K562 (cell line): ENCODE results near the gene ZFYVE28. TPM values are rescaled to one million over a fixed set of nuclear protein-coding genes. Genes with fewer than 3 reads are reported as not detected.

Experiments
- ARID2 ChIP-seq: fragments of 450-650 bp; IDR thresholded peaks from 2 replicates; pipeline ENCODE4 v1.6.1; 2017; ENCODE audit warnings: antibody characterized with exemption, mild to moderate bottlenecking
- ELF2 ChIP-seq: fragments of 250-450 bp; sonication (Bioruptor Pico); IDR thresholded peaks from 2 replicates; pipeline ENCODE4 v1.5.0; 2021; ENCODE audit warnings: mild to moderate bottlenecking
- HDAC8 ChIP-seq: fragments of 450-650 bp; IDR thresholded peaks from 2 replicates; pipeline ENCODE4 v1.6.1; 2016; ENCODE audit warnings: mild to moderate bottlenecking, missing genetic modification characterization, moderate library complexity, missing compliant biosample characterization
- MTF1 ChIP-seq: fragments of 250-450 bp; sonication (Bioruptor Pico); IDR thresholded peaks from 2 replicates; pipeline ENCODE4 v1.9.0; 2021; ENCODE audit warnings: moderate library complexity, mild to moderate bottlenecking, inconsistent platforms, borderline replicate concordance
- NCOA1 ChIP-seq: fragments of 450-650 bp; IDR thresholded peaks from 2 replicates; pipeline ENCODE4 v1.6.1; 2016; ENCODE audit warnings: low read depth
- PHF20 ChIP-seq: fragments of 450-650 bp; IDR thresholded peaks from 2 replicates; pipeline ENCODE4 v1.6.1; 2018; ENCODE audit not compliant: partially characterized antibody
- SMAD3 ChIP-seq: fragments of 450-650 bp; formaldehyde crosslinking; conservative IDR thresholded peaks from 2 replicates; pipeline ENCODE4 v1.4.0; 2020; ENCODE audit warnings: mild to moderate bottlenecking
- TARDBP ChIP-seq: fragments of 450-650 bp; IDR thresholded peaks from 2 replicates; pipeline ENCODE4 v1.6.1; 2016
- TSC22D4 ChIP-seq: fragments of 450-650 bp; IDR thresholded peaks from 2 replicates; pipeline ENCODE4 v1.6.1; 2016; ENCODE audit warnings: missing genetic modification characterization, missing biosample characterization, control low read depth
- U2AF2 ChIP-seq: fragments of 200-400 bp; formaldehyde crosslinking; optimal IDR thresholded peaks from 2 replicates; pipeline ENCODE3; 2017; ENCODE audit warnings: low read depth, mild to moderate bottlenecking, low read length
- ZNF695 ChIP-seq: fragments of 450-650 bp; formaldehyde crosslinking; IDR thresholded peaks from 2 replicates; pipeline ENCODE4 v1.4.0; 2020; ENCODE audit warnings: mild to moderate bottlenecking, moderate library complexity
- ZNF696 ChIP-seq: fragments of 250-450 bp; sonication (Bioruptor Pico); conservative IDR thresholded peaks from 2 replicates; pipeline ENCODE4 v1.4.0; 2020; ENCODE audit warnings: mild to moderate bottlenecking, moderate library complexity
- polyA plus RNA-seq, 8 experiments: library from polyadenylated mRNA; depleted of rRNA in 4 of 8; stranded (reverse) in 5 of 8; unstranded in 3 of 8; fragments of >200 nt; fragmentation: Nextera tagmentation in 2 of 8; fragmentation: Illumina TruSeq in 1 of 8; extraction: Ambion mirVana in 2 of 8; extraction: Trizol in 1 of 8; gene quantifications; 2 replicates each; pipeline versions ENCODE4 v1.2.1 to v1.2.3, GENCODE V29; 2011 to 2014; ENCODE audit warnings: inconsistent platforms in 1 of 8, missing spikeins in 1 of 8
- total RNA-seq, 7 experiments: library from RNA; depleted of rRNA in 6 of 7; stranded (reverse); fragments of >200 nt in 6 of 7; fragmentation: Illumina TruSeq in 2 of 7; extraction: Trizol in 2 of 7; gene quantifications; 2 replicates each; pipeline versions ENCODE4 v1.2.1 to v1.2.3, GENCODE V29; 2011 to 2021; ENCODE audit warnings: low replicate concordance in 1 of 7
- TF ChIP-seq, protein P1 (sequence below), 2 experiments: fragments of 150-350 bp in 1 of 2; IDR thresholded peaks; 2 replicates each; pipeline ENCODE4 v1.6.1; 2012 to 2016; ENCODE audit warnings: low read depth in 2 of 2, low read length in 2 of 2, mild to moderate bottlenecking in 1 of 2, moderate library complexity in 1 of 2
- TF ChIP-seq, protein P2 (sequence below): fragments of 450-650 bp; IDR thresholded peaks from 2 replicates; pipeline ENCODE4 v1.7.1; 2018; ENCODE audit warnings: mild to moderate bottlenecking, low read depth; ENCODE audit not compliant: partially characterized antibody
- TF ChIP-seq, protein P3 (sequence below): IDR thresholded peaks from 2 replicates; pipeline ENCODE4 v1.6.1; 2012; ENCODE audit warnings: low read depth, low read length, improper control_type of control experiment, borderline replicate concordance
- TF ChIP-seq, protein P4 (sequence below): sonication (generic); formaldehyde crosslinking; IDR thresholded peaks from 2 replicates; pipeline ENCODE4 v1.8.1; 2023; ENCODE audit warnings: mild to moderate bottlenecking, missing genetic modification reagents

Gene ZFYVE28
- total and polyA plus RNA-seq, 9 of the 15 experiments (the other 6 are each of a cell fraction or from before 2014, with no cell fraction given): 1.3 to 24.8 (median 8.9) TPM

DNA sequence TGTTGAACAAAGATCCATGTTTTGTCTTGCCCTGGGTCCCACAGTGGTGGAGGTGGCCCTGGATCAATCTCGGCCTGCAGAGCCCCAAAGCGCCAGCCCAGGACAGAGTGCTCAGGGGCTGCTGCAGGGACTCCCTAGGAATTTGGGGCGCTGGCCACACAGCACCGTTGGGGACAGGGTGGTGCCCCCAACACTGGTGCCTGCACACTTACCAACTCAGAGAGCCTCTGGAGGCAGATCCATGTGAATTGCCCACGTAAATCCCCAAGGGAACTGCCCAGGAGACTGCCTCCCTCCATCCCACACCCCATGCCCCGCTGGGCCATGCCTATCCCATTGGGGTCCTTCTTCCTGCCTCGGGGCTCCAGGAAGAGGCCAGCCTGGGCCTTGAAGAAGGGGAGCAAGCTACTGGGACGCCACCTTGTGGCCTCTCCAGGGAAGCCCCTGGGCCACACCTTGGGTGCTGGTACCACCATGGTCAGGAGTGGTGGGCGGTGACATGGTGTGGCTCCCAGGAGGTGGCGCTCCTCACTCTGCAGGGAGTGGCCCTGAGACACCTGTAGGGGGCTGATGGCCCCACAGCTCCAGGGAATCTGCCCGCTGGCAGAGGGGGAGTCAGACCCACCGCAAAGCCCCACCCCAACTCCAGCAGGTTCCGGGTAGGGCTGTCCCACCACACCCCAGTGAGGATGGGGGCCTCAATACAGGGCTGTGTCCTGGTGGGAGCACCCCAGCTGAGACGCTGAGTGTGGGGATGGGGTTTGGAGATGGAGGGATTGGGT lies 23.1 kb upstream of the ZFYVE28 start (continued):
- TF ChIP-seq SMAD3 (CRISPR knock-in tag): no peak
- no peak for TF ChIP-seq ZNF695 (CRISPR knock-in tag)
- TF ChIP-seq, protein P1, sequence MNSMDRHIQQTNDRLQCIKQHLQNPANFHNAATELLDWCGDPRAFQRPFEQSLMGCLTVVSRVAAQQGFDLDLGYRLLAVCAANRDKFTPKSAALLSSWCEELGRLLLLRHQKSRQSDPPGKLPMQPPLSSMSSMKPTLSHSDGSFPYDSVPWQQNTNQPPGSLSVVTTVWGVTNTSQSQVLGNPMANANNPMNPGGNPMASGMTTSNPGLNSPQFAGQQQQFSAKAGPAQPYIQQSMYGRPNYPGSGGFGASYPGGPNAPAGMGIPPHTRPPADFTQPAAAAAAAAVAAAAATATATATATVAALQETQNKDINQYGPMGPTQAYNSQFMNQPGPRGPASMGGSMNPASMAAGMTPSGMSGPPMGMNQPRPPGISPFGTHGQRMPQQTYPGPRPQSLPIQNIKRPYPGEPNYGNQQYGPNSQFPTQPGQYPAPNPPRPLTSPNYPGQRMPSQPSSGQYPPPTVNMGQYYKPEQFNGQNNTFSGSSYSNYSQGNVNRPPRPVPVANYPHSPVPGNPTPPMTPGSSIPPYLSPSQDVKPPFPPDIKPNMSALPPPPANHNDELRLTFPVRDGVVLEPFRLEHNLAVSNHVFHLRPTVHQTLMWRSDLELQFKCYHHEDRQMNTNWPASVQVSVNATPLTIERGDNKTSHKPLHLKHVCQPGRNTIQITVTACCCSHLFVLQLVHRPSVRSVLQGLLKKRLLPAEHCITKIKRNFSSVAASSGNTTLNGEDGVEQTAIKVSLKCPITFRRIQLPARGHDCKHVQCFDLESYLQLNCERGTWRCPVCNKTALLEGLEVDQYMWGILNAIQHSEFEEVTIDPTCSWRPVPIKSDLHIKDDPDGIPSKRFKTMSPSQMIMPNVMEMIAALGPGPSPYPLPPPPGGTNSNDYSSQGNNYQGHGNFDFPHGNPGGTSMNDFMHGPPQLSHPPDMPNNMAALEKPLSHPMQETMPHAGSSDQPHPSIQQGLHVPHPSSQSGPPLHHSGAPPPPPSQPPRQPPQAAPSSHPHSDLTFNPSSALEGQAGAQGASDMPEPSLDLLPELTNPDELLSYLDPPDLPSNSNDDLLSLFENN (IDR thresholded peaks at IDR 0.05; ENCODE audit: low read depth in 2 of 2, low read length in 2 of 2): 0 out of 4 replicates have a peak, but pooled peaks of 1 of the 2 experiments have one; percentile 48
- 0 out of 2 replicates have a peak, but pooled peaks have one; percentile 61 for TF ChIP-seq TARDBP
- TF ChIP-seq HDAC8 (tag): no peak
- TF ChIP-seq ELF2 (CRISPR knock-in tag): no peak
- TF ChIP-seq NCOA1: no peak
- TF ChIP-seq U2AF2: no peak
- TF ChIP-seq, protein P2, sequence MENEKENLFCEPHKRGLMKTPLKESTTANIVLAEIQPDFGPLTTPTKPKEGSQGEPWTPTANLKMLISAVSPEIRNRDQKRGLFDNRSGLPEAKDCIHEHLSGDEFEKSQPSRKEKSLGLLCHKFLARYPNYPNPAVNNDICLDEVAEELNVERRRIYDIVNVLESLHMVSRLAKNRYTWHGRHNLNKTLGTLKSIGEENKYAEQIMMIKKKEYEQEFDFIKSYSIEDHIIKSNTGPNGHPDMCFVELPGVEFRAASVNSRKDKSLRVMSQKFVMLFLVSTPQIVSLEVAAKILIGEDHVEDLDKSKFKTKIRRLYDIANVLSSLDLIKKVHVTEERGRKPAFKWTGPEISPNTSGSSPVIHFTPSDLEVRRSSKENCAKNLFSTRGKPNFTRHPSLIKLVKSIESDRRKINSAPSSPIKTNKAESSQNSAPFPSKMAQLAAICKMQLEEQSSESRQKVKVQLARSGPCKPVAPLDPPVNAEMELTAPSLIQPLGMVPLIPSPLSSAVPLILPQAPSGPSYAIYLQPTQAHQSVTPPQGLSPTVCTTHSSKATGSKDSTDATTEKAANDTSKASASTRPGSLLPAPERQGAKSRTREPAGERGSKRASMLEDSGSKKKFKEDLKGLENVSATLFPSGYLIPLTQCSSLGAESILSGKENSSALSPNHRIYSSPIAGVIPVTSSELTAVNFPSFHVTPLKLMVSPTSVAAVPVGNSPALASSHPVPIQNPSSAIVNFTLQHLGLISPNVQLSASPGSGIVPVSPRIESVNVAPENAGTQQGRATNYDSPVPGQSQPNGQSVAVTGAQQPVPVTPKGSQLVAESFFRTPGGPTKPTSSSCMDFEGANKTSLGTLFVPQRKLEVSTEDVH: peak; percentile 16
- TF ChIP-seq, protein P3, sequence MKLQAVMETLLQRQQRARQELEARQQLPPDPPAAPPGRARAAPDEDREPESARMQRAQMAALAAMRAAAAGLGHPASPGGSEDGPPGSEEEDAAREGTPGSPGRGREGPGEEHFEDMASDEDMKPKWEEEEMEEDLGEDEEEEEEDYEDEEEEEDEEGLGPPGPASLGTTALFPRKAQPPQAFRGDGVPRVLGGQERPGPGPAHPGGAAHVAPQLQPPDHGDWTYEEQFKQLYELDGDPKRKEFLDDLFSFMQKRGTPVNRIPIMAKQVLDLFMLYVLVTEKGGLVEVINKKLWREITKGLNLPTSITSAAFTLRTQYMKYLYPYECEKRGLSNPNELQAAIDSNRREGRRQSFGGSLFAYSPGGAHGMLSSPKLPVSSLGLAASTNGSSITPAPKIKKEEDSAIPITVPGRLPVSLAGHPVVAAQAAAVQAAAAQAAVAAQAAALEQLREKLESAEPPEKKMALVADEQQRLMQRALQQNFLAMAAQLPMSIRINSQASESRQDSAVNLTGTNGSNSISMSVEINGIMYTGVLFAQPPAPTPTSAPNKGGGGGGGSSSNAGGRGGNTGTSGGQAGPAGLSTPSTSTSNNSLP: no peak
- TF ChIP-seq ARID2: peak; percentile 87
- TF ChIP-seq ZNF696: no peak
- TF ChIP-seq TSC22D4 (tag): no peak
- TF ChIP-seq PHF20: peak; percentile 73
- no peak for TF ChIP-seq MTF1 (CRISPR knock-in tag)
- TF ChIP-seq, protein P4, sequence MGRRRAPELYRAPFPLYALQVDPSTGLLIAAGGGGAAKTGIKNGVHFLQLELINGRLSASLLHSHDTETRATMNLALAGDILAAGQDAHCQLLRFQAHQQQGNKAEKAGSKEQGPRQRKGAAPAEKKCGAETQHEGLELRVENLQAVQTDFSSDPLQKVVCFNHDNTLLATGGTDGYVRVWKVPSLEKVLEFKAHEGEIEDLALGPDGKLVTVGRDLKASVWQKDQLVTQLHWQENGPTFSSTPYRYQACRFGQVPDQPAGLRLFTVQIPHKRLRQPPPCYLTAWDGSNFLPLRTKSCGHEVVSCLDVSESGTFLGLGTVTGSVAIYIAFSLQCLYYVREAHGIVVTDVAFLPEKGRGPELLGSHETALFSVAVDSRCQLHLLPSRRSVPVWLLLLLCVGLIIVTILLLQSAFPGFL (CRISPR knock-in tag): no peak
